ENCODE measurements around the gene MOGAT3. TPM values are rescaled to one million over a fixed set of nuclear protein-coding genes. Genes with fewer than 3 reads are reported as not detected.

MOGAT3 gene
- total RNA-seq, 1 experiment from 2014 or later = not detected

DNA sequence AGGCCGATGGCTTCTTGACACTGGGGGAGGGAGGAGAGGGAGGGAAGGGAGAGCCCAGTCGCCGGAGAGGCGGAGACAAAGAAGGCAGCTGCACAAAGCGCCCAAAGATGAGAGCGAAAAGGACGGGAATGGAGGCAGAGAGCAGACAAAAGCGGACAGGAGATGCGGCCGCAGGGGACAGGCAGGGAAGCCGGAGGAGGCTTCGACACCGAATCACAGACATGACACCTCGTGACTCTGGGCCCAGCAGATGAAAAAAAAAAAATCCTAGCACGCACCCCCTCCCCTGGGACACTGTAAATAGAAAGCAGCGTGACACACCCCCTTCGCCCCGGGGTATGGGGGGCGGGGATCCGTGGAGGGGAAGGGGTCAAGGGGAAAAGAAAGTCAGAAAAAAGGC, 21.7 kb downstream of the MOGAT3 start:
- Histone ChIP-seq H3K9me2 (ENCODE audit: insufficient read depth) (no peaks in the 10 kb centered on the region), H4K20me1 (ENCODE audit: insufficient read depth) (no peaks in the 10 kb centered on the region), H3K4me3 (no peak overlapping the region), H3K27me3 (ENCODE audit: insufficient read depth, low read depth) (peaks cover 33% of the 10 kb centered on the region), H3K27ac (no peak overlapping the region), H3K9me3 (ENCODE audit: insufficient read depth, low read depth) (no peaks in the 10 kb centered on the region), H2AFZ (no peak overlapping the region), H3K79me2 (ENCODE audit: low read depth) (no peaks in the 10 kb centered on the region), H3K36me3 (ENCODE audit: low read depth) (no peaks in the 10 kb centered on the region), H3F3A (ENCODE audit: insufficient read depth, low read depth) (0 out of 2 replicates have a peak, but pooled peaks cover 4% of the 10 kb centered on the region), H3K4me1 (replicated peaks; ENCODE audit: insufficient read depth) (no peaks in the 10 kb centered on the region), H3K4me2 (no peak overlapping the region)
- intact Hi-C loops (cut with micrococcal nuclease; ENCODE audit: unreplicated experiment) = no loop called here
- no TSS peak for BruUV-seq (replicated peaks)
- CTCF ChIA-PET = interaction anchor here (0.7 kb wide), 1 partner anchor 304 kb away, joined by 5 read pairs; no protein-coding TSS in a partner anchor
- no peak for DNase-seq
- POLR2A ChIA-PET (ENCODE audit: unreplicated experiment) = no interaction called here
- no peak for TF ChIP-seq EZH2 (IDR thresholded peaks at IDR 0.05; ENCODE audit: low read depth)
- TF ChIP-seq, protein P1, sequence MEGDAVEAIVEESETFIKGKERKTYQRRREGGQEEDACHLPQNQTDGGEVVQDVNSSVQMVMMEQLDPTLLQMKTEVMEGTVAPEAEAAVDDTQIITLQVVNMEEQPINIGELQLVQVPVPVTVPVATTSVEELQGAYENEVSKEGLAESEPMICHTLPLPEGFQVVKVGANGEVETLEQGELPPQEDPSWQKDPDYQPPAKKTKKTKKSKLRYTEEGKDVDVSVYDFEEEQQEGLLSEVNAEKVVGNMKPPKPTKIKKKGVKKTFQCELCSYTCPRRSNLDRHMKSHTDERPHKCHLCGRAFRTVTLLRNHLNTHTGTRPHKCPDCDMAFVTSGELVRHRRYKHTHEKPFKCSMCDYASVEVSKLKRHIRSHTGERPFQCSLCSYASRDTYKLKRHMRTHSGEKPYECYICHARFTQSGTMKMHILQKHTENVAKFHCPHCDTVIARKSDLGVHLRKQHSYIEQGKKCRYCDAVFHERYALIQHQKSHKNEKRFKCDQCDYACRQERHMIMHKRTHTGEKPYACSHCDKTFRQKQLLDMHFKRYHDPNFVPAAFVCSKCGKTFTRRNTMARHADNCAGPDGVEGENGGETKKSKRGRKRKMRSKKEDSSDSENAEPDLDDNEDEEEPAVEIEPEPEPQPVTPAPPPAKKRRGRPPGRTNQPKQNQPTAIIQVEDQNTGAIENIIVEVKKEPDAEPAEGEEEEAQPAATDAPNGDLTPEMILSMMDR (conservative IDR thresholded peaks at IDR 0.05) = no peak

DNA sequence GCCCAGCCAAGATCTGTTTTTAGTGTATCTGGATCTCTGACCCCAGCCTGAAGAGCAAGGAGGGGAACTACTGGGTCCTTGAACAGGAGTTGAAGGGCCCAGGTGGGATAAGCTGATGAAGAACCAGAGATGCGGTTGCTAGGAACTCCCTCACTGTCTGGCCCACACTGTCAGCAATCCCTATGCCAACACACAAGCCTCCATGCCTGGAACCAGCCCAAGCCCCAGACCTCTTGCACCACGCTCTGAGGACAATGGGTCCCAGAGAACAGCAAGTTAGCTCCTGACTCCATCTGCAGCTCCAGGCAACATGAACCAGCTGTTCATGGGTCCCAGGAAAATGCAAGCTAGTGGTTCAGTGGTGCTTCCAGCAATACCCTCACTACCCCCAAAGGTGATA, 23.2 kb downstream of the MOGAT3 start:
- peaks cover 12% of the 10 kb centered on the region; the same call in 1 of the 2 replicates for H3K4me1 ChIP-seq (replicated peaks; ENCODE audit: insufficient read depth)
- no peak overlapping the region for H3K27ac ChIP-seq
- no peaks in the 10 kb centered on the region for H3K9me3 ChIP-seq (ENCODE audit: insufficient read depth, low read depth)
- CTCF ChIA-PET = no interaction called here
- H3K27me3 ChIP-seq (ENCODE audit: insufficient read depth, low read depth) = peaks cover 40% of the 10 kb centered on the region
- H3K4me2 ChIP-seq = no peak overlapping the region
- POLR2A ChIA-PET (ENCODE audit: unreplicated experiment) = no interaction called here
- H3F3A ChIP-seq (ENCODE audit: insufficient read depth, low read depth) = 0 out of 2 replicates have a peak, but pooled peaks cover 5% of the 10 kb centered on the region
- H3K79me2 ChIP-seq (ENCODE audit: low read depth) = no peaks in the 10 kb centered on the region
- DNase-seq = no peak
- no peak overlapping the region for H2AFZ ChIP-seq
- no peaks in the 10 kb centered on the region for H4K20me1 ChIP-seq (ENCODE audit: insufficient read depth)
- no peaks in the 10 kb centered on the region for H3K36me3 ChIP-seq (ENCODE audit: low read depth)
- no TSS peak for BruUV-seq (replicated peaks)
- H3K9me2 ChIP-seq (ENCODE audit: insufficient read depth) = no peaks in the 10 kb centered on the region
- no peak overlapping the region for H3K4me3 ChIP-seq
- intact Hi-C loops (cut with micrococcal nuclease; ENCODE audit: unreplicated experiment) = no loop called here
- no peak for TF ChIP-seq EZH2 (IDR thresholded peaks at IDR 0.05; ENCODE audit: low read depth)
- TF ChIP-seq, protein P1 (conservative IDR thresholded peaks at IDR 0.05) = no peak

DNA sequence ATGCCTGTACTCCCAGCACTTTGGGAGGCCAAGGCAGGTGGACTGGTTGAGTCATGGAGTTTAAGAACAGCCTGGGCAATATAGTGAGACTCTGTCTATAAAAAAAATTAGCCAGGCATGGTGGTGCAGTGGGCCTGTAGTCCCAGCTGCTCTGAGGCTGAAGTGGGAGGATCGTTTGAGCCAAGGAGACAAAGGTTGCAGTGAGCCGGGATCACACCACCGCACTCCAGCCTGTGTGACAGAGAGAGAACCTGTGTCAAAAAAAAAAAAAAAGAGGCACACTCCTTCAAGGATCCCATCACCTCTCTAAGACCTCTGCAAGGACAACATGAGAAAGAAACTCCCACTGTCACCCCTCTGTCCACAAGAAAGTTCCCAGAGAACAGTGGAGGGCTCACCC, 25.2 kb downstream of the MOGAT3 start:
- Histone ChIP-seq H3K4me3 (no peak overlapping the region), H3F3A (ENCODE audit: insufficient read depth, low read depth) (0 out of 2 replicates have a peak, but pooled peaks cover 5% of the 10 kb centered on the region), H4K20me1 (ENCODE audit: insufficient read depth) (no peaks in the 10 kb centered on the region), H3K79me2 (ENCODE audit: low read depth) (no peaks in the 10 kb centered on the region), H3K4me1 (replicated peaks; ENCODE audit: insufficient read depth) (peaks cover 13% of the 10 kb centered on the region; the same call in 1 of the 2 replicates), H3K4me2 (no peak overlapping the region), H3K27me3 (ENCODE audit: insufficient read depth, low read depth) (peaks cover 60% of the 10 kb centered on the region), H3K36me3 (ENCODE audit: low read depth) (no peaks in the 10 kb centered on the region), H3K9me3 (ENCODE audit: insufficient read depth, low read depth) (no peaks in the 10 kb centered on the region), H3K9me2 (ENCODE audit: insufficient read depth) (no peaks in the 10 kb centered on the region), H3K27ac (no peak overlapping the region), H2AFZ (no peak overlapping the region)
- TF ChIP-seq, protein P1 (conservative IDR thresholded peaks at IDR 0.05) = no peak
- no peak for TF ChIP-seq EZH2 (IDR thresholded peaks at IDR 0.05; ENCODE audit: low read depth)
- ChIA-PET CTCF (interaction anchor here (0.7 kb wide), 1 partner anchor 32 kb away, joined by 9 read pairs; no protein-coding TSS in a partner anchor), POLR2A (ENCODE audit: unreplicated experiment) (no interaction called here)
- intact Hi-C loops (cut with micrococcal nuclease; ENCODE audit: unreplicated experiment) = no loop called here
- no TSS peak for BruUV-seq (replicated peaks)
- DNase-seq = no peak
